ENCODE data around the gene UBIAD1.

DNA sequence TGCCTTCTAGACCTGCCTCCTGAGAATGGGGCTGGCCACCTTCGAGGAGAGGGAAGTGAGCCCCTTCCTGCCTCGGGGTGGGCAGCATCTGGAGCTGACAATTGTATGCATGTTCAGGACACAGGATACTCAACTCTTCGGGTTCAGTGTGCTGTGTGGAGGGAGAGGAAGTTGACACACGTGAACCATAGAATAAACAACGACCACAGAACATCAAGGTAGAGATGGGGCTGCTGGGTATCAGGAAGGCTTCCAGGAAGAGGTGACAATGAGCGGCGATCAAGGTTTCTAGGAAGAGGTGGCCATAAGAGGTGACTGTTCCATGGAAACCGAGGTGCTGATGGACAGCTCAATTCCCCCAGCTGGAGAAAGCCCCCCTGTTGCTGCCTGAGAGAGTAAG is 22.0 kb downstream of the UBIAD1 start:
- TF ChIP-seq, protein P1, sequence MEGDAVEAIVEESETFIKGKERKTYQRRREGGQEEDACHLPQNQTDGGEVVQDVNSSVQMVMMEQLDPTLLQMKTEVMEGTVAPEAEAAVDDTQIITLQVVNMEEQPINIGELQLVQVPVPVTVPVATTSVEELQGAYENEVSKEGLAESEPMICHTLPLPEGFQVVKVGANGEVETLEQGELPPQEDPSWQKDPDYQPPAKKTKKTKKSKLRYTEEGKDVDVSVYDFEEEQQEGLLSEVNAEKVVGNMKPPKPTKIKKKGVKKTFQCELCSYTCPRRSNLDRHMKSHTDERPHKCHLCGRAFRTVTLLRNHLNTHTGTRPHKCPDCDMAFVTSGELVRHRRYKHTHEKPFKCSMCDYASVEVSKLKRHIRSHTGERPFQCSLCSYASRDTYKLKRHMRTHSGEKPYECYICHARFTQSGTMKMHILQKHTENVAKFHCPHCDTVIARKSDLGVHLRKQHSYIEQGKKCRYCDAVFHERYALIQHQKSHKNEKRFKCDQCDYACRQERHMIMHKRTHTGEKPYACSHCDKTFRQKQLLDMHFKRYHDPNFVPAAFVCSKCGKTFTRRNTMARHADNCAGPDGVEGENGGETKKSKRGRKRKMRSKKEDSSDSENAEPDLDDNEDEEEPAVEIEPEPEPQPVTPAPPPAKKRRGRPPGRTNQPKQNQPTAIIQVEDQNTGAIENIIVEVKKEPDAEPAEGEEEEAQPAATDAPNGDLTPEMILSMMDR (IDR thresholded peaks at IDR 0.05), result no peak
- no peak for TF ChIP-seq EZH2 (IDR thresholded peaks at IDR 0.05; ENCODE audit: borderline replicate concordance, insufficient read depth, low read depth, low read length, poor library complexity, severe bottlenecking)
